HG03432 (cell line): ENCODE data around the gene ING5.
A peak's percentile ranks its signal among the peaks of the same experiment; 100 is the strongest.
"Not testable (repeated sequence)": the region's sequence is repeated elsewhere in the genome, so short reads cannot be mapped to it uniquely, and the experiment has no call there.

Experiments used
- ATAC-seq: cut with Tn5 transposase; IDR thresholded peaks from one replicate; pipeline ENCODE4 v1.9.1; 2021; ENCODE audit warnings: mild to moderate bottlenecking, moderate library complexity; ENCODE audit not compliant: unreplicated experiment

The ING5 gene

GRCh38 chr2:241759067-241759807, 57.4 kb downstream of the ING5 start:
- no peak for ATAC-seq

- ATAC-seq = not testable (repeated sequence)
Observed at GRCh38 chr2:241759893-241760292, 58.1 kb downstream of the ING5 start.

DNA sequence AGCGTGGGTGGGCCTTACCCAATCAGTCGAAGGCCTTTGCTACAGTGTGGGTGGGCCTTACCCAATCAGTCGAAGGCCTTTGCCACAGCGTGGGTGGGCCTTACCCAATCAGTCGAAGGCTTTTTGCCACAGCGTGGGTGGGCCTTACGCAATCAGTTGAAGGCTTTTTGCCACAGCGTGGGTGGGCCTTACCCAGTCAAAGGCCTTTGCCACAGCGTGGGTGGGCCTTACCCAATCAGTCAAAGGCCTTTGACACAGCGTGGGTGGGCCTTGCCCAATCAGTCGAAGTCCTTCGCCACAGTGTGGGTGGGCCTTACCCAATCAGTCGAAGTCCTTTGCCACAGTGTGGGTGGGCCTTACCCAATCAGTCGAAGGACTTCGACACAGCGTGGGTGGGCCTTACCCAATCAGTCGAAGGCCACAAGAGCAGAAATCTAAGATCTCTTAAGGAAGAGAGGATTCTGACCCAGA, 58.5 kb downstream of the ING5 start:
- no peak for ATAC-seq

DNA sequence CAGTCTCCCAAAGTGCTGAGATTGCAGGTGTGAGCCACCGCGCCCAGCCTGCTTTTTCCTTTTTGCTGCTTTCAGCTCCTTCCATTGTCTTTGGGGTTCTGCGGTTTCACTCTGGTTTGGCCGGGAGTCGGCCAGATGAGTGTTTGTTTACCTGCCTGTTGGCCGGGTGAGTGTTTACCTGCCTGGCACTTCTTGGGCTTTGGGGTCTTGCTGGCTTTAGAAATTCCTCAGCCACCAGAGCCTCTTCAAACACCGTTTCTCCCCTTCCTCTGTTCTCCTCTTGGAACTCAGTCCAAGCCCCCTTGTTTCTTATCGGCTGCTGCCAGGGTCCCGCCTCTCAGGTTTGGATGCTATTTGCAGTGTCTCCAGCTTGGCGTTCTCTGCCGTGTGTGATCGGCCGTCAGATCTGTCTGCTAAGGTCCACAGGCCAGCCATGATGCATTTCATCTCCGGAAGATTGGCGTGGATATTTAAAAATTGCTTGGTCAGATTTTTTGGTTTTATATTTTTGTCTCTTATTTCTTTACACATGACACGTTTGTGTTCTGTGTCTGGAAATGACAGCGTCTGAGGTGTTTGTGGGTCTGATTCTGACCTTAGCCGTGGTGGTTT, 60.6 kb downstream of the ING5 start:
- no peak for ATAC-seq

GRCh38 chr2:241762933-241763369, 61.1 kb downstream of the ING5 start:
- peak; percentile 52 for ATAC-seq

DNA sequence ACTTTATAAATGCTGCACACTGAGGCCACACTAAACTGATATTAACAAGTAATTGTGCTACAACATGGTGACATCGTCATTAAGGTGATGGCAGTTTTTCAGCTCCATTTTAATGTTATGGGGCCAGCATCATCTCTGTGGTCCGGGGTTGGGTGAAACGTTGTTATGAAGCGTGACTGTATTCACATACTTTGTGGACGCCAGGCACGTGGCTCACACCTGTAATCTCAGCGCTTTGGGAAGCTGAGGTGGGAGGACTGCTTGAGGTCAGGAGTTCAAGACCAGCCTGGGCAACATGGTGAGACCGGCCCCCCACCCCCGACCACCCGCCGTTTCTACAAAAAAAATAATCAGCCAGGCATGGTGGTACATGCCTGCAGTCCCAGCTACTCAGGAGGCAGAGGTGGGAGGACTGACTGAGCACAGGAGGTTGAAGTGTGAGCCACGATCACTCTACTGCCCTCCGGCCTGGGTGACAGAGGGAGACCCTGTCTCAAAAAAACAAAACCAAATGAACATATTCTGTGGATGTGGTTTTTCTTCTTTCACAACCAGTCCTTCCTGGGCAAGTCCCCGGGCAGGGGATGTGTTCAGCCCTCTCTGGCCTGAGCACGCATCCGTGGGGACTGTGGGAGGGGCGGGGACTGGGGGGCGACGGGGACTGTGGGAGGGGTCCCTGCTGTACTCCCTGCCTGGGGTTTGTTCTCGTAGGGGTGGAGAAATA, 61.9 kb downstream of the ING5 start:
- ATAC-seq = no peak

DNA sequence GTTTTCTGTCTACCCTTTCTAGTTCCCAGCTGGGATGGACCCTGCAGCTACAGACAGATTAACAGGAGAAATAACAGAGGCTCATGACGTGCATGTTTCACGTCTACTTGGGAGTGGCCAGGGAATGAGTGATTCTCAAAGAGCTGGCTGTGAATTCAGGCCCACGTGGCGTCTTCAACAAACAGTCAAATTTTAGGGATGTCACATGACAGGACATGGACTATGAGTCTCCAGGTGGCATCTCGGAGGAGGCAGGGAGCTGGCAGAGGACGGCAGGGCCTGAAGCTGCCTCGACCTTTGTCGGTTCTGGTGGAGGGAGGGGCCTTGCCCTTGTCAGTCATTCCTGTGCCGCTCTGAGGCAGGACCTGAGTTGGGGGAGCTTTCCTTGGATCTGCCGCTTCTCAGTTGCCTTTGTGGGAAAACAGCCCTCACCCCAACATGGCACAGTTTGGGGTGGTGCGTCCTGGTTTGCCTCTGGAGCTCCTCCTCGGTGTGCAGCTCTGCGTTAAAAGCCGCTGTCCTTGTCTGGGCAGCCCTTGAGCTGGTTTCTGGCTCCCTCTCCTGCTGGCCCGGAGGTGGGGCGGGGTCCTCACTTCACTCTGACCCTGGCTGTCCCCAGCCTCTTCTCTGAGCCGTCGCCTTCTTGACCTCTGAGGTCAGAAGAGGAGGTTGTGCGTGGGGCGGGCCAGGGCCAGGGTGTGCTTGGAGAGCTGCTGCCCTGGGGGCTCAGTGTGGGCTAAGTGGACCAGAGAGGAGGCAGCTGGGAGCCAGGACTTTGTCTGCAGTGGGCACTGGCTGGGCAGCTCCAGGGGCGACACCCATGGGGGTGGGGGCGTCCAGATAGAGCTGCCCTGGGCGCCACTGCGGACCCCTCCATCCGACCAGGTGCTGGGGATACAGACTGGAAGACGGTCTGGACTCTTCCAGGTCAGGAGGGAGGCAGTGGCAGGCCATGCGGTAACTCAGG, 62.7 kb downstream of the ING5 start:
- ATAC-seq = no peak

DNA sequence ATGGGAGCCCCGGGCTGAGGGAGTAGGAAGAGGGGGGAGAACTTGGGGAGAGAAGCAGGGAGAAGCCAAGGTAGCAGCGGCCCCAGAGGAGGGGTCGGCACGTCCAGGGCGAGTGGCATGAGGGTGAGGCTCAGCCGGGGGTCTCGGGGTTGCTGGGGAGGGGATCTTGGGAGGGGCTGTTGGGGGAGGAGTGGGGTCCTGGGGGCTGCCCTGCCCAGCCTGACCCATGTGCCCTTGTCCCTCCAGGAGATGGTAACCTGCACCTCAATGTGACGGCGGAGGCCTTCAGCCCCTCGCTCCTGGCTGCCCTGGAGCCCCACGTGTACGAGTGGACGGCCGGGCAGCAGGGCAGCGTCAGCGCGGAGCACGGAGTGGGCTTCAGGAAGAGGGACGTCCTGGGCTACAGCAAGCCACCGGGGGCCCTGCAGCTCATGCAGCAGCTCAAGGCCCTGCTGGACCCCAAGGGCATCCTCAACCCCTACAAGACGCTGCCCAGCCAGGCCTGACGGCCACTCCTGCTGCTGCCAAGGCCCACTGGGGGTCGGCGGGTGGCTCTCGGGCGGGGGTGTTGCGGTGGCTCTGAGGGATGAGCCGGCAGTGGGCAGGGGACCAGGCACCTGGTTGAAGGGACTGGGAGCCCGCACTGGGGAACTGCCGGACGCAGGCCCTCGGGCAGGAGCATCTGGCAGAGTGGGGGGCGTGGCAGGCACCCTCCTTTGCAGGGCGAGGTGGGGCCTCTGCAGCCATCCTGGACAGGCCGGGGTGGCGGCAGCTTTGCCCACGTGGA, 65.8 kb downstream of the ING5 start:
- ATAC-seq = no peak

DNA sequence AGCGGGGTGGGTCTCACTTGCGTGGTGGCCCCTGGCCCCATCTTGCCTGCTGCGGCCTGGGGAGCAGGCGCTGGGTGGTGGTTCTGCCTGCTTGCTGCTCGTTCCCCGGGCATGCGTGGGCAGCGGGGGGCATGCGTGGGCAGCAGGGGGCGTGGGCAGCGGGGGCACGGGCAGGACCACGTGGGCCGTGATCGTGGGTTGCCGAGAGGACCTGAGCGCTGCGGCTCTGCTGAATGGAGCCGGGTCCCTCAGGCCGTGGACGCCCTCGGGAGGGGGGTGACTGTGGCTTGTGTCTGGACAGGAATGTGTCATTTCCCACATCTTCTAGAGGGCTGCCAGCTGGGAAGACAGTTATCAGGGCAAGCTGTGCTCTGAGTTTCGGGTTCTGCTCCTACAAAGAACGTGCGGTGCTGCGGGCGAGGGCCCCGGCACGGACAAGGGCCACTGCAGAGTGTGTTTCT, 66.4 kb downstream of the ING5 start:
- no peak for ATAC-seq

DNA sequence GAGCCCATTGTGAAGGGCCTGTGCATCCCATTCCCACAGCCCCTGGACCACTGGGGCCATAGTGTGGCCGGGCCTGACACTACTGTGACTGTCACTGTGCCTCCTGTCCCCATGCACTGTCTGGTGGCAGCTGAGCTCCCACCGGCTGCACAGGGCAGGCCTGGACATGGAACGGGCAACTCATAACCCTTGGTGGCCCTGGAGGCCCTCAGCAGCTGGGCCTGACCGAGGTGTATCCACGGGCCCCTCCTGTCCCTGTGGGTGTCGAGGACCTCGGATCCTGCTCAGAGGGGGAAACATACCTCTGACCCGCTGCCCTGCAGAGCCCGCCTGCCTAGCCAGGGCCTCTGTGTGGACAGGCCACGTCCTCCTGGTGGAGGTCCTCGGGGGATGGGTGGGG, 67.0 kb downstream of the ING5 start:
- no peak for ATAC-seq

- no peak for ATAC-seq
Observed at GRCh38 chr2:241769819-241770184, 68.0 kb downstream of the ING5 start.

DNA sequence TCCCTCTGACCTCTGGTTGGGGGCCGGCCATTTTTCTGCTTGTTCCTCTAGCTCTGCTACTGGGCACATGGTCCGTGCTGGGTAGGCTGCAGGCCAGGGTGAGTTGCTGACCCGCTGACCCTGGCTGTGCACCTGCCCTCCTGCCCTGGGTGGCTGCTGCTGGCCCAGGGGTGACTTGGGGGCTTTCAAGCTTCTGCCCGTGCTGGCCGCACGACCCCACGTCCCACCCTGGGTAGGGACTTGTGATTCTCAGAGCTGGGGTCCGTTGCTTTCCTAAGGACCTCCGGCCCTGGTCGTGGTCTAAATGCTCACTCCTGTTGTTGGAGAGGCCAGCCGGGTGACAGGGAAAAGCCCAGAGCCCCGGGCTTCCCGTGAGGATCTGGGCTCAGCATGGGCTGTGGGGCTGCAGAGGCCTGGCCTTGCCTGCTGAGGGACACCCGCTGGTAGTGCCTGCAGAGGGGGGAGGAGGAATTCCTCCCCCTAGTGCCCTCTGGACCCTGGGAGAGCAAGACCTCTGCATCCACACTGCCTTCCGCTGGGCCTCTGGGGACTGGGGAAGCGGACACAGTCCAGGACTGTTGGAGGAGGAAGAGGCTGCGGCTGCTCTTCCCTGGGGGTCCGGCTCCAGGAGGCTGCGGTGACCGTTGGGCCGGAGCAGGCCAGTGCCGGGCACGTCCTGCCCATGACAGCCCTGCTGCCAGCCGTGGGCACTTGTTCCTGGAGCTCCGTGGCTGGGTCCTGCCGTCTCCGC, 68.5 kb downstream of the ING5 start:
- ATAC-seq = no peak

DNA sequence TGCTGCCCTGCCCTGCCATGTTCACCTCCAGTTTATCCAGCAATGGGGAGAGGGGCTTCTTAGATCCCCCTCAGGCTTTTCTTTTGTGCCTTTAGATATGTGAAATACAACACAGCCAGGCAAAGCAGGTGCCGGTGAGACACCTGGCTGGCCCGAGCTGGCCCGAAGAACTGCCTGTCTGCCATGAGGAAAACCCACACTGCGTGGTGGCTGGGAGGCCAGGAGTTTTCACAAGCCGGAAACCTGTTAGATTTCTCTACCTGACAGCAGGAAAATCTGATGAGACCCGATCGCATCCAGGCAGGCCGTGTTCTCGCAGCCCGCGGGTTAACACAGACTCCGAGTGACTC, 69.1 kb downstream of the ING5 start:
- ATAC-seq = no peak

- ATAC-seq = no peak
Observed at GRCh38 chr2:241771286-241772062, 69.6 kb downstream of the ING5 start.

DNA sequence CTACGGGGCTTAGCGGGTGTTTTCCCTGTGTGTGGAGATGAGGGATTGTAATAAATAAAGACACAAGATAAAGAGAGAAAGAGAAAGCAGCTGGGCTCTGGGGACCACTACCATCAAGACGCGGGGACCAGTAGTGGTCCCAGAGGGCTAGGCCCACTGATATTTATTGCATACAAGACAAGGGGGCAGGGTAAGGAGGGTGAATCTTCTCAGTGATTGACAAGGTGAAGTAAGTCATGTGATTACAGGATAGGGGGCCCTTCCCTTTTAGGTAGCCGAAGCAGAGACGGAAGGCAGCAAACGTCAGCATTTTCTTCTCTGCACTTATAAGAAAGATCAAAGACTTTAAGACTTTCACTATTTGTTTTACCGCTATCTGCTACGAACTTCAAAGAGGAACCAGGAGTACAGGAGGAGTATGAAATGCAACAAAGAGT, 70.2 kb downstream of the ING5 start:
- no peak for ATAC-seq

DNA sequence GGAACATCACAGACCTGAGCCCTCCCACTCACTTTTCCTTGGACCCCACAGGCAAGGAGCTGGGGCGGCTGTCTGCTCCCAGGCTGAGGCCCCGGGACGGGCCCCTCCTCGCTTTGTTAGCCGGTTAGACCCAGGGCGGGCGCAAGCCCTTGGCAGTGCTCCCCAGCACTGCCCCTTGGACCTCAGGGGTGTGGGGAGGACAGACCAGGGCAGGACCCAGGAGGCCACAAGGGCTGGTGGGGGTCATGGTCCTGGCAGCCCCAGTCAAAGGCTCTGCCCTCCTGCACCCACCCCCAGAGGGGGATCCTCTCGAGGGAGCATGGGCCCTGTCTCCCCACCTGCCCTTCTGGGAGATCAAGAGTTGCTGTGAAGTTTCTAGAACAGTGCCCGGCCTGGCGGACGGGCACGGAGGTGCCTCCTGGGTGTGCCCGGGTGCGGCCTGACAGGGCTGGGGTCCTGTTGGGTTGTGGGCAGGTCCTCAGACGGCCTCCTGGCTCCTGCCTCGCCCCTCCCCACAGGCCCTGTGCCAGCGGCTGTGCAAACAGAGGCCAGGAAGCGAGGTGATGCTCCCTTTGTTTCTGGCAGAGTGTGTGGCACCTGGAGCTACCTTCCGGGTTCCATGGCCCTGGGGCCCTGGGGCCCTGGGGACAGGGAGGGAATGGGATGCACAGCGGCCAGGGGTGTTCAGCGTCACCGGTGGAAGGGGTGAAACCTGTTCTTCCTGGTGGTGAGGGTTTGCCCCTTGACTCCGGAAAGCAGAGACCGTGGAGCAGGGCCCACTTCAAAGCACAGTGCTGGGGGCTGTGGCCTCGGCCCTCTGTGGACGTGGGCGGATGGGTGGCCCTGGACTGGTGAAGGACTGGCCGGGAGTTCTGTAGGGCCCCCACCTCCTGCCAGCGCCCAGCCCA, 71.9 kb downstream of the ING5 start:
- ATAC-seq = no peak

- ATAC-seq = no peak
Observed at GRCh38 chr2:241774419-241775222, 72.8 kb downstream of the ING5 start.
